ENCODE results near the gene TMEM131L. TPM values are rescaled to one million over a fixed set of nuclear protein-coding genes. Genes with fewer than 3 reads are reported as not detected.

Gene TMEM131L
- total RNA-seq, 1 experiment from 2014 or later, result 19.7 TPM

GRCh38 chr4:153524682-153525081 lies 58.5 kb downstream of the TMEM131L start:
- H3K9me2 ChIP-seq (ENCODE audit: insufficient read depth), result no peaks in the 10 kb centered on the region
- no peak overlapping the region for H3K27ac ChIP-seq (ENCODE audit: low read depth, low read length)
- RAD21 ChIA-PET (ENCODE audit: low non-redundant PET in 1 of 2, low total read pairs in 2 of 2, uncharacterized antibody in 2 of 2, unreplicated experiment in 2 of 2), result no interaction called here
- H3K4me3 ChIP-seq (replicated peaks in 1 of 2; ENCODE audit: low read depth in 1 of 2, low read length in 2 of 2), result no peak overlapping the region
- H4K20me1 ChIP-seq (ENCODE audit: insufficient read depth), result no peaks in the 10 kb centered on the region
- no peak overlapping the region for H3K4me2 ChIP-seq (ENCODE audit: low read length)
- no peak overlapping the region for H3K9ac ChIP-seq (ENCODE audit: low read length)
- CTCF ChIA-PET, result no interaction called here
- DNase-seq (ENCODE audit: low read depth, low spot score) (no peak), ATAC-seq (no peak)
- no peaks in the 10 kb centered on the region for H3K36me3 ChIP-seq (ENCODE audit: control insufficient read depth in 1 of 2, insufficient read depth in 2 of 2, low read length in 2 of 2)
- POLR2A ChIA-PET, result no interaction called here
- no peak for TF ChIP-seq MAX (IDR thresholded peaks at IDR 0.05)
- TF ChIP-seq, protein P1, sequence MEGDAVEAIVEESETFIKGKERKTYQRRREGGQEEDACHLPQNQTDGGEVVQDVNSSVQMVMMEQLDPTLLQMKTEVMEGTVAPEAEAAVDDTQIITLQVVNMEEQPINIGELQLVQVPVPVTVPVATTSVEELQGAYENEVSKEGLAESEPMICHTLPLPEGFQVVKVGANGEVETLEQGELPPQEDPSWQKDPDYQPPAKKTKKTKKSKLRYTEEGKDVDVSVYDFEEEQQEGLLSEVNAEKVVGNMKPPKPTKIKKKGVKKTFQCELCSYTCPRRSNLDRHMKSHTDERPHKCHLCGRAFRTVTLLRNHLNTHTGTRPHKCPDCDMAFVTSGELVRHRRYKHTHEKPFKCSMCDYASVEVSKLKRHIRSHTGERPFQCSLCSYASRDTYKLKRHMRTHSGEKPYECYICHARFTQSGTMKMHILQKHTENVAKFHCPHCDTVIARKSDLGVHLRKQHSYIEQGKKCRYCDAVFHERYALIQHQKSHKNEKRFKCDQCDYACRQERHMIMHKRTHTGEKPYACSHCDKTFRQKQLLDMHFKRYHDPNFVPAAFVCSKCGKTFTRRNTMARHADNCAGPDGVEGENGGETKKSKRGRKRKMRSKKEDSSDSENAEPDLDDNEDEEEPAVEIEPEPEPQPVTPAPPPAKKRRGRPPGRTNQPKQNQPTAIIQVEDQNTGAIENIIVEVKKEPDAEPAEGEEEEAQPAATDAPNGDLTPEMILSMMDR (IDR thresholded peaks at IDR 0.05 in 2 of 3, conservative IDR thresholded peaks at IDR 0.05 in 1 of 3; ENCODE audit: borderline replicate concordance in 1 of 3, insufficient read depth in 1 of 3, low read depth in 2 of 3, low read length in 2 of 3), result no peak
- no peak for TF ChIP-seq SP1 (IDR thresholded peaks at IDR 0.05; ENCODE audit: low read depth)
- no peak for TF ChIP-seq RAD21 (IDR thresholded peaks at IDR 0.05; ENCODE audit: low read depth)
- TF ChIP-seq CEBPB (IDR thresholded peaks at IDR 0.05; ENCODE audit: low read depth), result no peak
- TF ChIP-seq ZFX (IDR thresholded peaks at IDR 0.05), result no peak
- TF ChIP-seq POLR2A (IDR thresholded peaks at IDR 0.05; ENCODE audit: borderline replicate concordance, extremely low read depth, insufficient read depth, insufficient read length), result no peak
- no peak for TF ChIP-seq POLR2AphosphoS5 (IDR thresholded peaks at IDR 0.05; ENCODE audit: low read depth, low read length)
- TF ChIP-seq SIN3A (IDR thresholded peaks at IDR 0.05; ENCODE audit: low read depth), result no peak
- TF ChIP-seq JUND (IDR thresholded peaks at IDR 0.05), result no peak
- no peak for TF ChIP-seq CBX3 (IDR thresholded peaks at IDR 0.05; ENCODE audit: low read depth)
- TF ChIP-seq ATF3 (IDR thresholded peaks at IDR 0.05), result no peak
- TF ChIP-seq EZH2 (IDR thresholded peaks at IDR 0.05), result no peak
- TF ChIP-seq ELF1 (IDR thresholded peaks at IDR 0.05; ENCODE audit: borderline replicate concordance, low read depth), result no peak
- TF ChIP-seq EGR1 (IDR thresholded peaks at IDR 0.05; ENCODE audit: low read depth), result no peak
- TF ChIP-seq FOSL1 (IDR thresholded peaks at IDR 0.05; ENCODE audit: low read depth), result no peak
- no peak for TF ChIP-seq ZNF274 (IDR thresholded peaks at IDR 0.05; ENCODE audit: low read depth, low read length)
- BruUV-seq (replicated peaks), result no TSS peak
- no peaks in the 10 kb centered on the region for H3K4me1 ChIP-seq (ENCODE audit: control insufficient read depth in 1 of 2, insufficient read depth in 2 of 2, low read length in 2 of 2)
- no peaks in the 10 kb centered on the region for H3K27me3 ChIP-seq (ENCODE audit: insufficient read depth, low read length)
- peaks cover 13% of the 10 kb centered on the region for H3K79me2 ChIP-seq (ENCODE audit: insufficient read depth, low read length)
- no peak overlapping the region for H2AFZ ChIP-seq (ENCODE audit: low read depth, low read length, poor library complexity, severe bottlenecking)
- intact Hi-C loops (cut with micrococcal nuclease), result no loop called here
- H3K9me3 ChIP-seq (ENCODE audit: control insufficient read depth in 1 of 2, insufficient read depth in 1 of 2, low read depth in 1 of 2, low read length in 2 of 2), result no peaks in the 10 kb centered on the region
